ENCODE data around the gene PXDN.

PXDN gene

GRCh38 chr2:1645761-1646476 lies 98.4 kb downstream of the PXDN start:
- peak overlapping the region in 1 of 2 donors; percentile 12 for H3K27ac Mint-ChIP-seq

GRCh38 chr2:1644427-1644826 lies 99.9 kb downstream of the PXDN start:
- DNase-seq (no peak), ATAC-seq (no peak)
- H3K4me3 Mint-ChIP-seq, result no peak overlapping the region
- H3K4me1 Mint-ChIP-seq, result no peaks in the 10 kb centered on the region
- H3K9me3 Mint-ChIP-seq, result peaks cover 0 to 7% of the 10 kb centered on the region in 2 donors
- H3K27me3 Mint-ChIP-seq, result no peaks in the 10 kb centered on the region
- H3K27ac Mint-ChIP-seq, result no peak overlapping the region

More at GRCh38 chr2:1645761-1646476, 98.4 kb downstream of the PXDN start:
- Mint-ChIP-seq H3K27me3 (no peaks in the 10 kb centered on the region), H3K9me3 (peaks cover 0 to 16% of the 10 kb centered on the region in 2 donors), H3K4me3 (no peak overlapping the region), H3K4me1 (no peaks in the 10 kb centered on the region)
- ATAC-seq, result no peak
- DNase-seq, result no peak

GRCh38 chr2:1642993-1643619 lies 101.2 kb downstream of the PXDN start:
- Mint-ChIP-seq H3K27ac (peak overlapping the region in 1 of 2 donors; percentile 42), H3K9me3 (no peaks in the 10 kb centered on the region), H3K4me3 (no peak overlapping the region), H3K27me3 (no peaks in the 10 kb centered on the region), H3K4me1 (no peaks in the 10 kb centered on the region)
- ATAC-seq (no peak), DNase-seq (no peak)

- H3K27ac Mint-ChIP-seq, result no peak overlapping the region
- ATAC-seq (no peak), DNase-seq (no peak)
- H3K4me1 Mint-ChIP-seq, result no peaks in the 10 kb centered on the region
- H3K4me3 Mint-ChIP-seq, result no peak overlapping the region
- H3K27me3 Mint-ChIP-seq, result peaks cover 4% of the 10 kb centered on the region
- H3K9me3 Mint-ChIP-seq, result no peaks in the 10 kb centered on the region
These were observed 102.1 kb downstream of the PXDN start for GRCh38 chr2:1642066-1642861.

GRCh38 chr2:1641523-1641922 lies 102.8 kb downstream of the PXDN start:
- peaks cover 9% of the 10 kb centered on the region for H3K27me3 Mint-ChIP-seq
- no peak for DNase-seq

GRCh38 chr2:1640301-1641135 lies 103.8 kb downstream of the PXDN start:
- H3K9me3 Mint-ChIP-seq, result no peaks in the 10 kb centered on the region
- peaks cover 9% of the 10 kb centered on the region for H3K27me3 Mint-ChIP-seq
- ATAC-seq (no peak), DNase-seq (no peak)
- H3K4me3 Mint-ChIP-seq, result no peak overlapping the region
- no peak overlapping the region for H3K27ac Mint-ChIP-seq
- no peaks in the 10 kb centered on the region for H3K4me1 Mint-ChIP-seq

More at GRCh38 chr2:1641523-1641922, 102.8 kb downstream of the PXDN start:
- Mint-ChIP-seq H3K4me3 (no peak overlapping the region), H3K27ac (no peak overlapping the region), H3K4me1 (no peaks in the 10 kb centered on the region), H3K9me3 (no peaks in the 10 kb centered on the region)
- ATAC-seq, result no peak

GRCh38 chr2:1639086-1639858 lies 105.0 kb downstream of the PXDN start:
- no peak for DNase-seq
- peaks cover 9% of the 10 kb centered on the region for H3K27me3 Mint-ChIP-seq
- no peaks in the 10 kb centered on the region for H3K9me3 Mint-ChIP-seq
- no peak overlapping the region for H3K4me3 Mint-ChIP-seq
- H3K4me1 Mint-ChIP-seq, result no peaks in the 10 kb centered on the region
- ATAC-seq, result no peak
- H3K27ac Mint-ChIP-seq, result no peak overlapping the region

- no peak for DNase-seq
- H3K27ac Mint-ChIP-seq, result no peak overlapping the region
- no peaks in the 10 kb centered on the region for H3K4me1 Mint-ChIP-seq
- H3K27me3 Mint-ChIP-seq, result peaks cover 9% of the 10 kb centered on the region
- ATAC-seq, result no peak
- H3K4me3 Mint-ChIP-seq, result no peak overlapping the region
- no peaks in the 10 kb centered on the region for H3K9me3 Mint-ChIP-seq
These were observed 105.9 kb downstream of the PXDN start for GRCh38 chr2:1638281-1638860.

- Mint-ChIP-seq H3K4me3 (no peak overlapping the region), H3K4me1 (no peaks in the 10 kb centered on the region), H3K27ac (no peak overlapping the region), H3K9me3 (no peaks in the 10 kb centered on the region), H3K27me3 (peaks cover 9% of the 10 kb centered on the region)
- DNase-seq, result no peak
- no peak for ATAC-seq
These were observed 107.4 kb downstream of the PXDN start for GRCh38 chr2:1636791-1637415.

- H3K27me3 Mint-ChIP-seq, result peaks cover 14% of the 10 kb centered on the region
- ATAC-seq (no peak), DNase-seq (no peak)
- H3K4me1 Mint-ChIP-seq, result no peaks in the 10 kb centered on the region
- H3K4me3 Mint-ChIP-seq, result no peak overlapping the region
- H3K27ac Mint-ChIP-seq, result no peak overlapping the region
- no peaks in the 10 kb centered on the region for H3K9me3 Mint-ChIP-seq
These were observed 108.5 kb downstream of the PXDN start for GRCh38 chr2:1635823-1636222.

GRCh38 chr2:1634681-1635341 lies 109.5 kb downstream of the PXDN start:
- Mint-ChIP-seq H3K27me3 (peaks cover 14% of the 10 kb centered on the region), H3K4me1 (no peaks in the 10 kb centered on the region), H3K4me3 (no peak overlapping the region), H3K9me3 (no peaks in the 10 kb centered on the region), H3K27ac (no peak overlapping the region)
- ATAC-seq (peak; percentile 16), DNase-seq (no peak)

GRCh38 chr2:1633936-1634587 lies 110.3 kb downstream of the PXDN start:
- Mint-ChIP-seq H3K4me3 (no peak overlapping the region), H3K4me1 (no peaks in the 10 kb centered on the region), H3K27ac (no peak overlapping the region), H3K27me3 (peaks cover 14% of the 10 kb centered on the region), H3K9me3 (no peaks in the 10 kb centered on the region)
- DNase-seq (no peak), ATAC-seq (no peak)

- Mint-ChIP-seq H3K27me3 (peaks cover 14% of the 10 kb centered on the region), H3K4me1 (no peaks in the 10 kb centered on the region)
These were observed 111.1 kb downstream of the PXDN start for GRCh38 chr2:1633092-1633671.

More at GRCh38 chr2:1633092-1633671, 111.1 kb downstream of the PXDN start:
- no peak overlapping the region for H3K4me3 Mint-ChIP-seq
- H3K9me3 Mint-ChIP-seq, result no peaks in the 10 kb centered on the region
- ATAC-seq, result no peak
- H3K27ac Mint-ChIP-seq, result peak overlapping the region in 1 of 2 donors; percentile 78
- DNase-seq, result no peak

All from stimulated activated naive CD8-positive, alpha-beta T cell treated with anti-CD3 and anti-CD28 coated beads, Interleukin-15, amount 100 ng/mL, for 72 hours (primary cell).